GM10266 (cell line): Measurements from ENCODE around the gene USP30.

Experiments
- DNase-seq: peaks from one replicate; pipeline ENCODE4 v3.0.0; 2012; ENCODE audit errors: extremely low spot score
- TF ChIP-seq, protein P1 (sequence below): IDR thresholded peaks from 2 replicates; pipeline ENCODE4 v1.5.1; 2012; ENCODE audit warnings: mild to moderate bottlenecking, low read depth; ENCODE audit not compliant: control insufficient read depth, insufficient read depth; ENCODE audit errors: missing control alignments

The USP30 gene

GRCh38 chr12:109069307-109070271 is 17.2 kb downstream of the USP30 start:
- no peak for DNase-seq
- TF ChIP-seq, protein P1, sequence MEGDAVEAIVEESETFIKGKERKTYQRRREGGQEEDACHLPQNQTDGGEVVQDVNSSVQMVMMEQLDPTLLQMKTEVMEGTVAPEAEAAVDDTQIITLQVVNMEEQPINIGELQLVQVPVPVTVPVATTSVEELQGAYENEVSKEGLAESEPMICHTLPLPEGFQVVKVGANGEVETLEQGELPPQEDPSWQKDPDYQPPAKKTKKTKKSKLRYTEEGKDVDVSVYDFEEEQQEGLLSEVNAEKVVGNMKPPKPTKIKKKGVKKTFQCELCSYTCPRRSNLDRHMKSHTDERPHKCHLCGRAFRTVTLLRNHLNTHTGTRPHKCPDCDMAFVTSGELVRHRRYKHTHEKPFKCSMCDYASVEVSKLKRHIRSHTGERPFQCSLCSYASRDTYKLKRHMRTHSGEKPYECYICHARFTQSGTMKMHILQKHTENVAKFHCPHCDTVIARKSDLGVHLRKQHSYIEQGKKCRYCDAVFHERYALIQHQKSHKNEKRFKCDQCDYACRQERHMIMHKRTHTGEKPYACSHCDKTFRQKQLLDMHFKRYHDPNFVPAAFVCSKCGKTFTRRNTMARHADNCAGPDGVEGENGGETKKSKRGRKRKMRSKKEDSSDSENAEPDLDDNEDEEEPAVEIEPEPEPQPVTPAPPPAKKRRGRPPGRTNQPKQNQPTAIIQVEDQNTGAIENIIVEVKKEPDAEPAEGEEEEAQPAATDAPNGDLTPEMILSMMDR = no peak

GRCh38 chr12:109074866-109075265 is 22.5 kb downstream of the USP30 start:
- TF ChIP-seq, protein P1 = no peak
- DNase-seq = no peak

DNA sequence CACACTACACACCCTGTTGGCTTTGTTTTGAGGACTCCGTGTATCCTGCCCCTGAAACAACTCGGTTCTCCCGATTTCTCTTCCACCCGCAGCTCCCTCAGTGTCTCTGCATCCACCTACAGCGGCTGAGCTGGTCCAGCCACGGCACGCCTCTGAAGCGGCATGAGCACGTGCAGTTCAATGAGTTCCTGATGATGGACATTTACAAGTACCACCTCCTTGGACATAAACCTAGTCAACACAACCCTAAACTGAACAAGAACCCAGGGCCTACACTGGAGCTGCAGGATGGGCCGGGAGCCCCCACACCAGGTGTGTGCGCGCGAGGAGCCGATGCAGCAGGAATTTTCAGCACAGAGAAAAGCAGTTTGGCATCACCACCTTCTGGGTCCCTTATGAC is 30.4 kb downstream of the USP30 start:
- TF ChIP-seq, protein P1 = no peak
- no peak for DNase-seq

DNA sequence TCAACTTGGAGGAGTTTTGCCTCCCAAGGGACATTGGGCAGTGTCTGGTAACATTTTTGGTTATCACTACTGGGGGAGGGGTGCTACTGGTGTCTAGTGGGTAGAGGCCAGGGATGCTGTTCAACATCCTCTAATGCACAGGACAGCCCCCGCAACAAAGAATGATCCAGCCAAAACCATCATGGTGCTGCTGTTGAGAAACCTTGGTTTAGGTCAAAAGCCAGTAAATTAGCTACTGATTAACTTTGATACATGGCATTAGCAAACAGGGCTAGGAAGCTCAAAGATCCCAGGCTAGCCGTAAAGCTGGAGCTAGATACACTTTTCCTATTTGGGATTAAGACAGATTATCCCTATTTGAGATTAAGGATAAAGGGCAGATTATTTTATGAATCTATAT is 32.0 kb downstream of the USP30 start:
- DNase-seq = no peak
- TF ChIP-seq, protein P1 = no peak

DNA sequence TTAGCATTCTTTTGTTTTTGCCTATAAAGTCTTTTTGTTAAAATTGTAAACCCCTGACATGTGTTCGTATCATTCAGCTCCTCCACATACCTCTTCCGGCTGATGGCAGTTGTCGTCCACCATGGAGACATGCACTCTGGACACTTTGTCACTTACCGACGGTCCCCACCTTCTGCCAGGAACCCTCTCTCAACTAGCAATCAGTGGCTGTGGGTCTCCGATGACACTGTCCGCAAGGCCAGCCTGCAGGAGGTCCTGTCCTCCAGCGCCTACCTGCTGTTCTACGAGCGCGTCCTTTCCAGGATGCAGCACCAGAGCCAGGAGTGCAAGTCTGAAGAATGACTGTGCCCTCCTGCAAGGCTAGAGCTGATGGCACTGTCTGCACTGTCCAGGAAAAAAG is 33.2 kb downstream of the USP30 start:
- TF ChIP-seq, protein P1 = no peak
- no peak for DNase-seq

DNA sequence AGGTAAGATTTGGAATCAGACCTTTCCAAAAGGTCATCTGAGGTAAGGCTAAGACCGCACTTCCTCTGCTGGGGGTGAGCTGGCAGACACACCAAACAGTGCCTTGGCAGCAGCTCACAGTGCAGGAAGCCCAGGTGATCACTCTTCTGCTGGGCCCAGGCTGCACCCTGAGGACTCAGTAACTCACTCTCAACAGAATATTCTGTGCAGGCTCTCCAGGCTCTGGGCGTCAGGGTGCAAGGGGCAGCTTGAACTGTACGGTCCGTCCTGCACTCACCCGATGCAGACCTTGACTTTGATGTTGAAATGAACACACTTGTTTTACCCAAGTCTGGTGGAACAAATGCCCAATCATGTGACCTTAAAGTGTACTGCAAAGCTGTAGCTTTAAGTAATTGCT is 34.9 kb downstream of the USP30 start:
- TF ChIP-seq, protein P1 = no peak
- no peak for DNase-seq

GRCh38 chr12:109088818-109089217 is 36.4 kb downstream of the USP30 start:
- TF ChIP-seq, protein P1 = no peak
- no peak for DNase-seq
